Testis (tissue), 3 donors: ENCODE measurements around the gene APAF1. TPM values are rescaled to one million over a fixed set of nuclear protein-coding genes. Genes with fewer than 3 reads are reported as not detected.

Experiments
- DNase-seq: peaks from one replicate; pipeline ENCODE4 v3.0.0-alpha.2; 2019
- H3K27ac ChIP-seq, 2 donors: fragments of 200-600 bp; sonication (generic); one replicate each; pipeline ENCODE4 v1.5.1; 2019
- H3K27me3 ChIP-seq: fragments of 200-600 bp; sonication (generic); one replicate; pipeline ENCODE4 v1.5.1; 2019
- H3K36me3 ChIP-seq: fragments of 200-600 bp; sonication (generic); one replicate; pipeline ENCODE4 v1.5.1; 2017; ENCODE audit warnings: low read depth; ENCODE audit errors: missing control alignments
- H3K4me1 ChIP-seq: fragments of 200-600 bp; sonication (generic); one replicate; pipeline ENCODE4 v1.5.1; 2019
- H3K4me3 ChIP-seq, 2 donors: fragments of 200-600 bp; sonication (generic); one replicate each; pipeline ENCODE4 v1.5.1; 2017 to 2019
- H3K9me3 ChIP-seq: fragments of 200-600 bp; sonication (generic); one replicate; pipeline ENCODE4 v1.5.1; 2017
- CTCF ChIP-seq, 3 experiments: fragments of 450-650 bp in 2 of 3; fragments of 200-600 bp in 1 of 3; sonication (generic) in 1 of 3; IDR thresholded peaks; one replicate each; pipeline ENCODE4 v1.5.1; 2016 to 2019; ENCODE audit warnings: antibody characterized with exemption in 3 of 3, mild to moderate bottlenecking in 2 of 3, moderate library complexity in 1 of 3
- POLR2A ChIP-seq: fragments of 450-650 bp; IDR thresholded peaks from one replicate; pipeline ENCODE4 v1.6.1; 2017; ENCODE audit warnings: antibody characterized with exemption, mild to moderate bottlenecking, moderate library complexity
- WGBS, 2 donors: methylation state at CpG; one replicate each; pipeline ENCODE4 v1.1.5; 2018; 5-methylcytosine and 5-hydroxymethylcytosine counted together
- intact Hi-C: fragments of 100-400 bp; cut with DNase I; formaldehyde crosslinking; loops from one replicate; pipeline ENCODE4 v1.15.1; 2023; ENCODE audit warnings: low total_unique reads
- polyA plus RNA-seq: library from polyadenylated mRNA; stranded (reverse); fragments of 350-450 nt; fragmentation: Illumina TruSeq; extraction: RNeasy Lipid Tissue Mini Kit (QIAGEN cat#74804); gene quantifications from one replicate; pipeline ENCODE4 v1.2.3, GENCODE V29; 2014; ENCODE audit warnings: low read depth, low replicate concordance; ENCODE audit not compliant: insufficient read depth
- small RNA-seq, 2 donors: library from RNA; depleted of rRNA; stranded (forward); fragments of <200 nt; gene quantifications; one replicate each; pipeline ENCODE3, GENCODE V24; 2016
- total RNA-seq, 2 donors: library from RNA; depleted of rRNA; stranded (reverse); fragments of >200 nt; gene quantifications; one replicate each; pipeline ENCODE4 v1.2.3, GENCODE V29; 2016

Gene APAF1
- total and polyA plus RNA-seq, 3 donors from 2014 or later = 5.8 to 11.1 (median 10.6) TPM

GRCh38 chr12:98783420-98783819, 138.3 kb downstream of the APAF1 start:
- TF ChIP-seq POLR2A = no peak
- TF ChIP-seq CTCF (IDR thresholded peaks at IDR 0.05) = no peak
- no peak overlapping the region for H3K4me3 ChIP-seq
- H3K27ac ChIP-seq = no peak overlapping the region
- DNase-seq = no peak
- H3K4me1 ChIP-seq = no peaks in the 10 kb centered on the region
- no peaks in the 10 kb centered on the region for H3K9me3 ChIP-seq
- intact Hi-C loops = no loop called here
- WGBS, 2 donors = 90 to 95% methylated on average over 2 of the region's 2 CpGs
- H3K27me3 ChIP-seq = no peaks in the 10 kb centered on the region
- no peaks in the 10 kb centered on the region for H3K36me3 ChIP-seq

Small RNAs within 50 kb of the gene (small RNA-seq; reads per million reads assigned to genes)
- gene SNORA53 = 39.1 to 45.7 reads per million in 2 donors

Other genes with a start within 250 kb of the APAF1 start
- gene TMPO, start 129.7 kb upstream of the APAF1 start, total RNA-seq = 10 to 100 TPM; 76.5 to 77.1 TPM
- 61.3 TPM for gene TMPO, start 129.7 kb upstream of the APAF1 start, polyA plus RNA-seq
- gene SLC25A3, start 51.6 kb upstream of the APAF1 start, total RNA-seq = 100 to 1,000 TPM; 202 to 273 TPM
- 251 TPM for gene SLC25A3, start 51.6 kb upstream of the APAF1 start, polyA plus RNA-seq
- 1 to 10 TPM; 7.4 to 7.7 TPM for gene IKBIP, start 502 bp upstream of the APAF1 start, total RNA-seq
- gene IKBIP, start 502 bp upstream of the APAF1 start, polyA plus RNA-seq = 3.7 TPM